SK-N-SH (cell line): ENCODE data around the gene MAP2K7. TPM values are rescaled to one million over a fixed set of nuclear protein-coding genes. Genes with fewer than 3 reads are reported as not detected.

ENCODE experiments used
- CTCF ChIA-PET: fragments of 300-600, 350-600 bp; formaldehyde crosslinking; extraction: SDS; loops from one replicate; lab custom pipeline; 2021; lab: Yijun Ruan, JAX
- POLR2A ChIA-PET: fragments of 350-600 bp; sonication (Branson Sonifier 250); formaldehyde crosslinking; extraction: SDS; loops from one replicate; lab custom pipeline; 2020; ENCODE audit warnings: antibody characterized with exemption, inconsistent platforms; lab: Yijun Ruan, JAX
- DNase-seq: peaks from one replicate; pipeline ENCODE4 v3.0.0; 2012
- H2AFZ ChIP-seq: fragments of 200-600 bp; sonication (generic); 2 replicates; pipeline ENCODE4 v1.8.1; 2016; ENCODE audit warnings: antibody characterized with exemption, mild to moderate bottlenecking, low read depth
- H3F3A ChIP-seq: fragments of 200-600 bp; sonication (generic); replicated peaks from 2 replicates; pipeline ENCODE3; 2016; ENCODE audit warnings: antibody characterized with exemption, mild to moderate bottlenecking; ENCODE audit not compliant: insufficient read depth
- H3K27ac ChIP-seq, 2 experiments: fragments of 200-500 bp in 1 of 2; fragments of 200-600 bp in 1 of 2; sonication (Bioruptor generic) in 1 of 2; sonication (generic), shearing (Covaris generic) in 1 of 2; 2 replicates each; pipeline versions ENCODE4 v1.5.1 to v1.6.1; 2014 to 2016; ENCODE audit warnings: low read depth in 2 of 2, inconsistent platforms in 1 of 2, low read length in 1 of 2, mild to moderate bottlenecking in 1 of 2, mixed read lengths in 1 of 2
- H3K27me3 ChIP-seq: fragments of 200-600 bp; sonication (generic), shearing (Covaris generic); 2 replicates; pipeline ENCODE4 v1.6.1; 2016; ENCODE audit warnings: mixed run types; ENCODE audit not compliant: insufficient read depth
- H3K36me3 ChIP-seq, 2 experiments: fragments of 200-500 bp in 1 of 2; fragments of 200-600 bp in 1 of 2; sonication (Bioruptor generic) in 1 of 2; sonication (generic) in 1 of 2; replicated peaks in 1 of 2; 2 replicates each; pipeline versions ENCODE3 to v1.5.1; 2014 to 2016; ENCODE audit warnings: low read length in 1 of 2, mild to moderate bottlenecking in 1 of 2; ENCODE audit not compliant: insufficient read depth in 2 of 2, control insufficient read depth in 1 of 2
- H3K4me1 ChIP-seq, 2 experiments: fragments of 200-500 bp in 1 of 2; fragments of 200-600 bp in 1 of 2; sonication (Bioruptor generic) in 1 of 2; sonication (generic), shearing (Covaris generic) in 1 of 2; 2 replicates each; pipeline versions ENCODE4 v1.5.1 to v1.6.1; 2014 to 2016; ENCODE audit warnings: low read depth in 1 of 2, low read length in 1 of 2, mixed run types in 1 of 2; ENCODE audit not compliant: insufficient read depth in 2 of 2, control insufficient read depth in 1 of 2
- H3K4me2 ChIP-seq: fragments of 200-600 bp; sonication (generic), shearing (Covaris generic); 2 replicates; pipeline ENCODE4 v1.6.1; 2017; ENCODE audit warnings: mixed run types
- H3K4me3 ChIP-seq, 2 experiments: fragments of 200-500 bp in 1 of 2; fragments of 200-600 bp in 1 of 2; sonication (Bioruptor generic) in 1 of 2; sonication (generic), shearing (Covaris generic) in 1 of 2; 2 replicates each; pipeline versions ENCODE4 v1.5.1 to v1.8.1; 2014 to 2016; ENCODE audit warnings: low read depth in 2 of 2, inconsistent platforms in 1 of 2, low read length in 1 of 2, mild to moderate bottlenecking in 1 of 2, mixed read lengths in 1 of 2, moderate library complexity in 1 of 2
- H3K79me2 ChIP-seq: fragments of 200-600 bp; sonication (generic); 2 replicates; pipeline ENCODE4 v1.8.1; 2017; ENCODE audit warnings: mild to moderate bottlenecking; ENCODE audit not compliant: insufficient read depth
- H3K9ac ChIP-seq: fragments of 200-600 bp; sonication (generic); 2 replicates; pipeline ENCODE4 v1.6.1; 2017; ENCODE audit warnings: mixed run types
- H3K9me2 ChIP-seq: fragments of 200-600 bp; sonication (generic); 2 replicates; pipeline ENCODE4 v1.6.1; 2017; ENCODE audit warnings: mixed run types
- H3K9me3 ChIP-seq: fragments of 200-600 bp; sonication (generic); 2 replicates; pipeline ENCODE4 v1.6.1; 2017; ENCODE audit warnings: mixed run types, mild to moderate bottlenecking, moderate library complexity
- H4K20me1 ChIP-seq: fragments of 200-600 bp; sonication (generic); 2 replicates; pipeline ENCODE4 v1.6.1; 2017; ENCODE audit warnings: mild to moderate bottlenecking, mixed run types; ENCODE audit not compliant: insufficient read depth
- ELF1 ChIP-seq: IDR thresholded peaks from 2 replicates; pipeline ENCODE4 v1.4.0; 2012
- EP300 ChIP-seq, 2 experiments: IDR thresholded peaks; 2 replicates each; pipeline versions ENCODE4 v1.4.0 to v1.6.1; 2012; ENCODE audit warnings: borderline replicate concordance in 1 of 2, low read depth in 1 of 2, low read length in 1 of 2
- FOXM1 ChIP-seq: IDR thresholded peaks from 2 replicates; pipeline ENCODE4 v1.4.0; 2012; ENCODE audit warnings: low read depth, mild to moderate bottlenecking
- GABPA ChIP-seq: IDR thresholded peaks from 2 replicates; pipeline ENCODE4 v1.4.0; 2012; ENCODE audit warnings: low read depth, mild to moderate bottlenecking
- GATA2 ChIP-seq: sonication (generic); formaldehyde crosslinking; IDR thresholded peaks from 2 replicates; pipeline ENCODE4 v1.5.0; 2020; ENCODE audit warnings: mild to moderate bottlenecking, missing genetic modification reagents
- IRF3 ChIP-seq: fragments of 150-350 bp; IDR thresholded peaks from 2 replicates; pipeline ENCODE4 v1.6.1; 2016; ENCODE audit warnings: mild to moderate bottlenecking, low read depth, low read length
- JUND ChIP-seq: IDR thresholded peaks from 2 replicates; pipeline ENCODE4 v1.4.0; 2012
- MEF2A ChIP-seq: IDR thresholded peaks from 2 replicates; pipeline ENCODE4 v1.4.0; 2012; ENCODE audit warnings: low read depth, borderline replicate concordance
- MXI1 ChIP-seq: IDR thresholded peaks from 2 replicates; pipeline ENCODE4 v1.6.1; 2012; ENCODE audit warnings: mild to moderate bottlenecking, low read depth, low read length, improper control_type of control experiment
- NFIC ChIP-seq: IDR thresholded peaks from 2 replicates; pipeline ENCODE4 v1.4.0; 2012; ENCODE audit warnings: borderline replicate concordance
- NRF1 ChIP-seq: IDR thresholded peaks from 2 replicates; pipeline ENCODE4 v1.6.1; 2012; ENCODE audit warnings: low read depth, mild to moderate bottlenecking, low read length
- RAD21 ChIP-seq: IDR thresholded peaks from 2 replicates; pipeline ENCODE4 v1.6.1; 2012; ENCODE audit warnings: mild to moderate bottlenecking, low read length
- RCOR1 ChIP-seq: fragments of 150-350 bp; IDR thresholded peaks from 2 replicates; pipeline ENCODE4 v1.6.1; 2017; ENCODE audit warnings: antibody characterized with exemption, low read length
- RFX5 ChIP-seq: IDR thresholded peaks from 2 replicates; pipeline ENCODE4 v1.6.1; 2012; ENCODE audit warnings: mild to moderate bottlenecking, improper control_type of control experiment, low read length
- SIN3A ChIP-seq: IDR thresholded peaks from 2 replicates; pipeline ENCODE4 v1.6.1; 2012; ENCODE audit warnings: low read depth, mild to moderate bottlenecking, low read length, moderate library complexity, borderline replicate concordance
- SMC3 ChIP-seq: IDR thresholded peaks from 2 replicates; pipeline ENCODE4 v1.6.1; 2012; ENCODE audit warnings: low read depth, low read length, improper control_type of control experiment
- TCF12 ChIP-seq: IDR thresholded peaks from 2 replicates; pipeline ENCODE4 v1.4.0; 2012
- TEAD4 ChIP-seq: IDR thresholded peaks from 2 replicates; pipeline ENCODE4 v1.4.0; 2012; ENCODE audit warnings: mild to moderate bottlenecking, borderline replicate concordance; ENCODE audit not compliant: insufficient read depth
- YY1 ChIP-seq: IDR thresholded peaks from 2 replicates; pipeline ENCODE4 v1.4.0; 2012; ENCODE audit warnings: low read depth, mild to moderate bottlenecking
- ZBTB33 ChIP-seq: IDR thresholded peaks from 2 replicates; pipeline ENCODE4 v1.4.0; 2012; ENCODE audit warnings: low read depth, borderline replicate concordance
- WGBS: methylation state at CpG from one replicate; pipeline ENCODE4 v1.1.6; 2017; ENCODE audit warnings: low lambda C conversion rate; 5-methylcytosine and 5-hydroxymethylcytosine counted together
- polyA plus RNA-seq, 3 experiments: library from polyadenylated mRNA; depleted of rRNA; stranded (reverse); fragments of >200 nt; gene quantifications; 2 replicates each; pipeline ENCODE4 v1.2.3, GENCODE V29; 2012
- TF ChIP-seq, protein P1 (sequence below): IDR thresholded peaks from 2 replicates; pipeline ENCODE4 v1.6.1; 2012; ENCODE audit warnings: mild to moderate bottlenecking, low read depth, low read length, moderate library complexity
- TF ChIP-seq, protein P2 (sequence below): fragments of 200-600 bp; sonication (generic); IDR thresholded peaks from 2 replicates; pipeline ENCODE4 v1.6.1; 2017; ENCODE audit warnings: antibody characterized with exemption, mild to moderate bottlenecking, moderate library complexity
- TF ChIP-seq, protein P3 (sequence below): IDR thresholded peaks from 2 replicates; pipeline ENCODE4 v1.4.0; 2012; ENCODE audit warnings: low read depth, borderline replicate concordance

Gene MAP2K7
- polyA plus RNA-seq (2012; rRNA removed), result 13.0 and 13.6 TPM in 2 replicates
- 6.2 and 9.7 TPM in 2 replicates for polyA plus RNA-seq (2012; cell fraction: cytosol; rRNA removed)
- polyA plus RNA-seq (2012; cell fraction: nucleus; rRNA removed), result 49.6 and 65.3 TPM in 2 replicates

- Histone ChIP-seq H3K4me2 (peak within 1 kb of the TSS; percentile 97), H3K9ac (peak within 1 kb of the TSS; percentile 78), H2AFZ (peak within 1 kb of the TSS; percentile 93), H3K79me2 (peaks cover 43% of the 10 kb centered on the region), H3K27me3 (no peaks in the 10 kb centered on the region), H3K4me1 (peaks cover 0 to 19% of the 10 kb centered on the region in 2 experiments; a peak in 2 of 4 replicates), H3F3A (no peaks in the 10 kb centered on the region), H3K9me2 (no peaks in the 10 kb centered on the region), H3K27ac (peak within 1 kb of the TSS; percentile 68 to 89; a peak in 3 of 4 replicates), H3K36me3 (peaks cover 0 to 3% of the 10 kb centered on the region in 2 experiments), H3K4me3 (peak within 1 kb of the TSS; percentile 80 to 87), H3K9me3 (no peaks in the 10 kb centered on the region), H4K20me1 (peaks cover 36% of the 10 kb centered on the region)
- DNase-seq, result peak; percentile 99
- CTCF ChIA-PET, result interaction anchor here (0.8 to 2.3 kb wide), 9 partner anchors 9 to 73 kb away, joined by 3 to 26 read pairs (median 4); partner anchors contain the start of gene SNAPC2
- 1% methylated on average over 17 of the region's 89 CpGs for WGBS
- POLR2A ChIA-PET, result interaction anchor here (0.7 to 1.6 kb wide), 5 partner anchors 13 to 41 kb away, joined by 3 to 8 read pairs (median 4); partner anchors contain the start of genes SNAPC2 and TIMM44
- TF ChIP-seq FOXM1 (no peak), MXI1 (peak; percentile 74), NFIC (no peak), EP300 (IDR thresholded peaks at IDR 0.05; ENCODE audit: borderline replicate concordance in 1 of 2, low read depth in 1 of 2, low read length in 1 of 2) (no peak), JUND (no peak), GABPA (no peak), ELF1 (no peak), SIN3A (peak; percentile 24; the same call in 1 of the 2 replicates), NRF1 (peak; percentile 91), YY1 (peak; percentile 84), TEAD4 (no peak), SMC3 (peak; percentile 29; the same call in 1 of the 2 replicates), ZBTB33 (no peak), MEF2A (no peak), RAD21 (peak; percentile 54), RCOR1 (0 out of 2 replicates have a peak, but pooled peaks have one; percentile 7), GATA2 (CRISPR knock-in tag) (no peak), RFX5 (no peak), TCF12 (no peak), IRF3 (no peak)
- TF ChIP-seq, protein P1, sequence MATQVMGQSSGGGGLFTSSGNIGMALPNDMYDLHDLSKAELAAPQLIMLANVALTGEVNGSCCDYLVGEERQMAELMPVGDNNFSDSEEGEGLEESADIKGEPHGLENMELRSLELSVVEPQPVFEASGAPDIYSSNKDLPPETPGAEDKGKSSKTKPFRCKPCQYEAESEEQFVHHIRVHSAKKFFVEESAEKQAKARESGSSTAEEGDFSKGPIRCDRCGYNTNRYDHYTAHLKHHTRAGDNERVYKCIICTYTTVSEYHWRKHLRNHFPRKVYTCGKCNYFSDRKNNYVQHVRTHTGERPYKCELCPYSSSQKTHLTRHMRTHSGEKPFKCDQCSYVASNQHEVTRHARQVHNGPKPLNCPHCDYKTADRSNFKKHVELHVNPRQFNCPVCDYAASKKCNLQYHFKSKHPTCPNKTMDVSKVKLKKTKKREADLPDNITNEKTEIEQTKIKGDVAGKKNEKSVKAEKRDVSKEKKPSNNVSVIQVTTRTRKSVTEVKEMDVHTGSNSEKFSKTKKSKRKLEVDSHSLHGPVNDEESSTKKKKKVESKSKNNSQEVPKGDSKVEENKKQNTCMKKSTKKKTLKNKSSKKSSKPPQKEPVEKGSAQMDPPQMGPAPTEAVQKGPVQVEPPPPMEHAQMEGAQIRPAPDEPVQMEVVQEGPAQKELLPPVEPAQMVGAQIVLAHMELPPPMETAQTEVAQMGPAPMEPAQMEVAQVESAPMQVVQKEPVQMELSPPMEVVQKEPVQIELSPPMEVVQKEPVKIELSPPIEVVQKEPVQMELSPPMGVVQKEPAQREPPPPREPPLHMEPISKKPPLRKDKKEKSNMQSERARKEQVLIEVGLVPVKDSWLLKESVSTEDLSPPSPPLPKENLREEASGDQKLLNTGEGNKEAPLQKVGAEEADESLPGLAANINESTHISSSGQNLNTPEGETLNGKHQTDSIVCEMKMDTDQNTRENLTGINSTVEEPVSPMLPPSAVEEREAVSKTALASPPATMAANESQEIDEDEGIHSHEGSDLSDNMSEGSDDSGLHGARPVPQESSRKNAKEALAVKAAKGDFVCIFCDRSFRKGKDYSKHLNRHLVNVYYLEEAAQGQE, result no peak
- TF ChIP-seq, protein P2, sequence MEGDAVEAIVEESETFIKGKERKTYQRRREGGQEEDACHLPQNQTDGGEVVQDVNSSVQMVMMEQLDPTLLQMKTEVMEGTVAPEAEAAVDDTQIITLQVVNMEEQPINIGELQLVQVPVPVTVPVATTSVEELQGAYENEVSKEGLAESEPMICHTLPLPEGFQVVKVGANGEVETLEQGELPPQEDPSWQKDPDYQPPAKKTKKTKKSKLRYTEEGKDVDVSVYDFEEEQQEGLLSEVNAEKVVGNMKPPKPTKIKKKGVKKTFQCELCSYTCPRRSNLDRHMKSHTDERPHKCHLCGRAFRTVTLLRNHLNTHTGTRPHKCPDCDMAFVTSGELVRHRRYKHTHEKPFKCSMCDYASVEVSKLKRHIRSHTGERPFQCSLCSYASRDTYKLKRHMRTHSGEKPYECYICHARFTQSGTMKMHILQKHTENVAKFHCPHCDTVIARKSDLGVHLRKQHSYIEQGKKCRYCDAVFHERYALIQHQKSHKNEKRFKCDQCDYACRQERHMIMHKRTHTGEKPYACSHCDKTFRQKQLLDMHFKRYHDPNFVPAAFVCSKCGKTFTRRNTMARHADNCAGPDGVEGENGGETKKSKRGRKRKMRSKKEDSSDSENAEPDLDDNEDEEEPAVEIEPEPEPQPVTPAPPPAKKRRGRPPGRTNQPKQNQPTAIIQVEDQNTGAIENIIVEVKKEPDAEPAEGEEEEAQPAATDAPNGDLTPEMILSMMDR, result peak; percentile 60
- TF ChIP-seq, protein P3, sequence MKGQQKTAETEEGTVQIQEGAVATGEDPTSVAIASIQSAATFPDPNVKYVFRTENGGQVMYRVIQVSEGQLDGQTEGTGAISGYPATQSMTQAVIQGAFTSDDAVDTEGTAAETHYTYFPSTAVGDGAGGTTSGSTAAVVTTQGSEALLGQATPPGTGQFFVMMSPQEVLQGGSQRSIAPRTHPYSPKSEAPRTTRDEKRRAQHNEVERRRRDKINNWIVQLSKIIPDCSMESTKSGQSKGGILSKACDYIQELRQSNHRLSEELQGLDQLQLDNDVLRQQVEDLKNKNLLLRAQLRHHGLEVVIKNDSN, result no peak
These were observed at the start of gene MAP2K7 for GRCh38 chr19:7903244-7904073. TSS of gene MAP2K7 (plus strand) at chr19:7903877. CDS start at chr19:7903945, 68 bp downstream.
